HEK293 (cell line): ENCODE measurements around the gene PCCA.

Source experiments
- CTCF ChIA-PET: fragments of 350-600 bp; formaldehyde crosslinking; extraction: SDS; loops from one replicate; lab custom pipeline; 2021; ENCODE audit warnings: antibody characterized with exemption; lab: Yijun Ruan, JAX
- POLR2A ChIA-PET: fragments of 300-600 bp; formaldehyde crosslinking; extraction: SDS; loops from one replicate; lab custom pipeline; 2020; ENCODE audit warnings: antibody characterized with exemption, inconsistent platforms; lab: Yijun Ruan, JAX
- H3K27ac ChIP-seq: fragments of 200-500 bp; sonication (Bioruptor generic); 2 replicates; pipeline ENCODE4 v1.5.1; 2014; ENCODE audit warnings: low read depth, low read length, control low read depth, inconsistent platforms; ENCODE audit errors: extremely low read depth
- H3K36me3 ChIP-seq, 2 experiments: fragments of 200-500 bp in 1 of 2; sonication (Bioruptor generic) in 1 of 2; 1 replicate in 1 of 2; 2 replicates in 1 of 2; pipeline ENCODE4 v1.5.1; 2014 to 2017; ENCODE audit warnings: inconsistent platforms in 2 of 2, low read length in 2 of 2; ENCODE audit not compliant: control insufficient read depth in 2 of 2, insufficient read depth in 1 of 2
- H3K4me1 ChIP-seq: fragments of 200-500 bp; sonication (Bioruptor generic); 2 replicates; pipeline ENCODE4 v1.5.1; 2014; ENCODE audit warnings: mild to moderate bottlenecking, low read length, inconsistent platforms; ENCODE audit not compliant: control insufficient read depth, insufficient read depth
- H3K4me3 ChIP-seq: 2 replicates; pipeline ENCODE4 v1.5.1; 2011; ENCODE audit warnings: low read depth, mild to moderate bottlenecking, control low read depth, low read length, moderate library complexity
- H3K9me3 ChIP-seq: fragments of 200-500 bp; sonication (Bioruptor generic); 2 replicates; pipeline ENCODE4 v1.5.1; 2014; ENCODE audit warnings: low read depth, low read length, inconsistent platforms; ENCODE audit not compliant: control insufficient read depth, insufficient read depth
- AEBP2 ChIP-seq: fragments of 450-650 bp; formaldehyde crosslinking; IDR thresholded peaks from 2 replicates; pipeline ENCODE4 v1.5.1; 2016; ENCODE audit warnings: missing biosample characterization, missing genetic modification characterization, borderline replicate concordance
- BCL11B ChIP-seq: fragments of 450-650 bp; formaldehyde crosslinking; IDR thresholded peaks from 2 replicates; pipeline ENCODE4 v1.5.1; 2016; ENCODE audit warnings: low read depth, missing biosample characterization, missing genetic modification characterization
- BCL6B ChIP-seq: fragments of 450-650 bp; formaldehyde crosslinking; IDR thresholded peaks from 2 replicates; pipeline ENCODE4 v1.5.1; 2017; ENCODE audit warnings: missing biosample characterization, missing genetic modification characterization
- EGR2 ChIP-seq: fragments of 450-650 bp; formaldehyde crosslinking; IDR thresholded peaks from 2 replicates; pipeline ENCODE4 v1.5.1; 2016; ENCODE audit warnings: low read depth, missing biosample characterization, missing genetic modification characterization
- ELK4 ChIP-seq: IDR thresholded peaks from 2 replicates; pipeline ENCODE4 v1.6.1; 2011; ENCODE audit warnings: mild to moderate bottlenecking, low read depth, low read length, borderline replicate concordance
- GFI1B ChIP-seq: fragments of 450-650 bp; formaldehyde crosslinking; IDR thresholded peaks from 2 replicates; pipeline ENCODE4 v1.5.1; 2016; ENCODE audit warnings: missing biosample characterization, missing genetic modification characterization
- KLF16 ChIP-seq: fragments of 450-650 bp; formaldehyde crosslinking; IDR thresholded peaks from 2 replicates; pipeline ENCODE4 v1.5.1; 2017; ENCODE audit warnings: missing biosample characterization, missing genetic modification characterization
- KLF7 ChIP-seq: fragments of 450-650 bp; formaldehyde crosslinking; IDR thresholded peaks from 2 replicates; pipeline ENCODE4 v1.5.1; 2016; ENCODE audit warnings: missing biosample characterization, missing genetic modification characterization, borderline replicate concordance
- MYNN ChIP-seq: fragments of 450-650 bp; formaldehyde crosslinking; IDR thresholded peaks from 2 replicates; pipeline ENCODE4 v1.5.1; 2016; ENCODE audit warnings: missing biosample characterization, missing genetic modification characterization, borderline replicate concordance
- RBAK ChIP-seq: fragments of 450-650 bp; formaldehyde crosslinking; IDR thresholded peaks from 2 replicates; pipeline ENCODE4 v1.5.1; 2016; ENCODE audit warnings: missing biosample characterization, missing genetic modification characterization
- SALL2 ChIP-seq: fragments of 450-650 bp; formaldehyde crosslinking; IDR thresholded peaks from 2 replicates; pipeline ENCODE4 v1.5.0; 2017; ENCODE audit warnings: missing biosample characterization, mild to moderate bottlenecking, missing genetic modification characterization, borderline replicate concordance
- SP7 ChIP-seq: fragments of 450-650 bp; formaldehyde crosslinking; IDR thresholded peaks from 2 replicates; pipeline ENCODE4 v1.5.1; 2016; ENCODE audit warnings: missing biosample characterization, missing genetic modification characterization
- ZBTB8A ChIP-seq: fragments of 450-650 bp; formaldehyde crosslinking; IDR thresholded peaks from 2 replicates; pipeline ENCODE4 v1.5.1; 2016; ENCODE audit warnings: missing biosample characterization, missing genetic modification characterization
- ZFHX2 ChIP-seq: fragments of 450-650 bp; formaldehyde crosslinking; conservative IDR thresholded peaks from 2 replicates; pipeline ENCODE4 v1.5.1; 2016; ENCODE audit warnings: missing biosample characterization, missing genetic modification characterization
- ZNF146 ChIP-seq: fragments of 450-650 bp; formaldehyde crosslinking; IDR thresholded peaks from 2 replicates; pipeline ENCODE4 v1.5.1; 2016; ENCODE audit warnings: missing biosample characterization, missing genetic modification characterization
- ZNF155 ChIP-seq: fragments of 450-650 bp; formaldehyde crosslinking; IDR thresholded peaks from 2 replicates; pipeline ENCODE4 v1.5.1; 2016; ENCODE audit warnings: missing biosample characterization, missing genetic modification characterization
- ZNF19 ChIP-seq: fragments of 450-650 bp; formaldehyde crosslinking; IDR thresholded peaks from 2 replicates; pipeline ENCODE4; 2016; ENCODE audit warnings: missing biosample characterization, missing genetic modification characterization, low read depth
- ZNF239 ChIP-seq: fragments of 450-650 bp; formaldehyde crosslinking; IDR thresholded peaks from 2 replicates; pipeline ENCODE4 v1.5.1; 2016; ENCODE audit warnings: missing biosample characterization, missing genetic modification characterization
- ZNF26 ChIP-seq: fragments of 450-650 bp; formaldehyde crosslinking; IDR thresholded peaks from 2 replicates; pipeline ENCODE4 v1.5.1; 2016; ENCODE audit warnings: missing biosample characterization, missing genetic modification characterization
- ZNF510 ChIP-seq: fragments of 450-650 bp; formaldehyde crosslinking; IDR thresholded peaks from 2 replicates; pipeline ENCODE4 v1.5.1; 2018; ENCODE audit warnings: mild to moderate bottlenecking, missing genetic modification characterization, missing biosample characterization; ENCODE audit not compliant: insufficient replicate concordance
- ZNF585B ChIP-seq: fragments of 450-650 bp; formaldehyde crosslinking; IDR thresholded peaks from 2 replicates; pipeline ENCODE4 v1.5.1; 2016; ENCODE audit warnings: missing biosample characterization, missing genetic modification characterization

PCCA gene

GRCh38 chr13:100176801-100177400, 88.0 kb downstream of the PCCA start (continued):
- TF ChIP-seq MYNN (tag by site-specific recombination) (0 out of 2 replicates have a peak, but pooled peaks have one; percentile 49), GFI1B (tag by site-specific recombination) (no peak)

GRCh38 chr13:100178309-100178708, 89.4 kb downstream of the PCCA start:
- Histone ChIP-seq H3K36me3 (no peaks in the 10 kb centered on the region), H3K27ac (no peak overlapping the region), H3K4me3 (no peak overlapping the region), H3K4me1 (peaks cover 3% of the 10 kb centered on the region), H3K9me3 (no peaks in the 10 kb centered on the region)
- POLR2A ChIA-PET = no interaction called here
- CTCF ChIA-PET = no interaction called here
- no peak for TF ChIP-seq ZNF19 (tag by site-specific recombination)
- TF ChIP-seq BCL11B (tag by site-specific recombination) = no peak
- TF ChIP-seq KLF16 (tag by site-specific recombination) = no peak
- TF ChIP-seq ZNF239 (tag by site-specific recombination) = no peak
- no peak for TF ChIP-seq SALL2 (tag by site-specific recombination)
- TF ChIP-seq ELK4 = no peak

- Histone ChIP-seq H3K4me3 (no peak overlapping the region), H3K9me3 (no peaks in the 10 kb centered on the region), H3K36me3 (no peaks in the 10 kb centered on the region), H3K4me1 (peaks cover 3% of the 10 kb centered on the region), H3K27ac (no peak overlapping the region)
- TF ChIP-seq KLF16 (tag by site-specific recombination) (no peak), KLF7 (tag by site-specific recombination) (no peak), ZNF585B (tag by site-specific recombination) (no peak), RBAK (tag by site-specific recombination) (no peak), BCL6B (tag by site-specific recombination) (no peak)
- ChIA-PET POLR2A (no interaction called here), CTCF (no interaction called here)
Measured at GRCh38 chr13:100179276-100179675, 90.4 kb downstream of the PCCA start.

- no peaks in the 10 kb centered on the region for H3K36me3 ChIP-seq
- H3K4me1 ChIP-seq = no peaks in the 10 kb centered on the region; the same call in 1 of the 2 replicates
- TF ChIP-seq ZNF155 (tag by site-specific recombination) (no peak), ZNF510 (tag by site-specific recombination) (no peak), ZNF146 (tag by site-specific recombination) (no peak), EGR2 (tag by site-specific recombination) (peak; percentile 60), AEBP2 (tag by site-specific recombination) (no peak), ZBTB8A (tag by site-specific recombination) (no peak), SP7 (tag by site-specific recombination) (peak; percentile 91), ZNF26 (no peak), ZFHX2 (tag by site-specific recombination) (peak; percentile 89)
- H3K4me3 ChIP-seq = no peak overlapping the region
- no peak overlapping the region for H3K27ac ChIP-seq
- no peaks in the 10 kb centered on the region for H3K9me3 ChIP-seq
- ChIA-PET CTCF (interaction anchor here (0.9 kb wide), 1 partner anchor 390 kb away, joined by 3 read pairs; no protein-coding TSS in a partner anchor), POLR2A (no interaction called here)
Measured at GRCh38 chr13:100182900-100183490, 94.1 kb downstream of the PCCA start.
